ENCODE results near the gene ZC3H10.
"Not testable (repeated sequence)": the region's sequence is repeated elsewhere in the genome, so short reads cannot be mapped to it uniquely, and the experiment has no call there.

ZC3H10 gene

DNA sequence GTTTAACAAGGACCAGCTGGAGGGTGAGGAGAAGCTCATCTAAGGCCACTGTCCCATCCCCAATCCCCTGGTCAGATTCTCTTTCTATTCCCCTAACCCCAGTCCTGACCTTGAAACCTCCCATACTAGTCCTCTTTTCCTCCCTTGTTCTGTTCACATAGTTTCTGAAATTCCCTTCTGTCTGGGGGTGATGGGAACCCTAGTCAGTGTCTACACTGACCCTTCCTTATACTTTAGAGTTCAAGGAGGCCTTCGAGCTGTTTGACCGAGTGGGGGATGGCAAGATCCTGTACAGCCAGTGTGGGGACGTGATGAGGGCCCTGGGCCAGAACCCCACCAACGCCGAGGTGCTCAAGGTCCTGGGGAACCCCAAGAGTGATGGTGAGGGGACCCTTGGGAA, 36.8 kb downstream of the ZC3H10 start:
- no peak for DNase-seq (ENCODE audit: low spot score)

DNA sequence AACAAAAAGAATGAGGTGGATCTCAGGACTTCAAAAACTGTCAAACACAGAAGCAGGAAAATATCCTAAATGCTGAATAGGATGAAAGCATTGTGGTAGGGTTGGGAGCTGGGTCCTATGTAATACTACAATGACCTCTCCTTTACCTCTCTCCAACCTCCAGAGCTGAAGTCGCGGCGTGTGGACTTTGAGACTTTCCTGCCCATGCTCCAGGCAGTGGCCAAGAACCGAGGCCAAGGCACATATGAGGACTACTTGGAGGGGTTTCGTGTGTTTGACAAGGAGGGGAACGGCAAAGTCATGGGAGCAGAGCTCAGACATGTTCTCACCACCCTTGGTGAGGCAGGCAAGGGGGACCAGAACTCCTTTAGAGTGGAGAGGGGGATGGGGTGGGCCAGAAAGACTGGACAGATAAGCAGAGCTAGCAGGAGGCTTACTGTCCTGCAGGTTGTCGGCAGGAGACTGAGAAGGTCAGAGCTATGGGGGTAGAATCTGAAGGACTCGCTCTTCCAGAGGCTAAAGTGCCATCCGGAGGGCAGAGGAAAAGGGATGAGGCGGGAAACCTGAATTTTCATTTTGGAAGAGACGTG, 37.3 kb downstream of the ZC3H10 start:
- no peak for DNase-seq (ENCODE audit: low spot score)

DNA sequence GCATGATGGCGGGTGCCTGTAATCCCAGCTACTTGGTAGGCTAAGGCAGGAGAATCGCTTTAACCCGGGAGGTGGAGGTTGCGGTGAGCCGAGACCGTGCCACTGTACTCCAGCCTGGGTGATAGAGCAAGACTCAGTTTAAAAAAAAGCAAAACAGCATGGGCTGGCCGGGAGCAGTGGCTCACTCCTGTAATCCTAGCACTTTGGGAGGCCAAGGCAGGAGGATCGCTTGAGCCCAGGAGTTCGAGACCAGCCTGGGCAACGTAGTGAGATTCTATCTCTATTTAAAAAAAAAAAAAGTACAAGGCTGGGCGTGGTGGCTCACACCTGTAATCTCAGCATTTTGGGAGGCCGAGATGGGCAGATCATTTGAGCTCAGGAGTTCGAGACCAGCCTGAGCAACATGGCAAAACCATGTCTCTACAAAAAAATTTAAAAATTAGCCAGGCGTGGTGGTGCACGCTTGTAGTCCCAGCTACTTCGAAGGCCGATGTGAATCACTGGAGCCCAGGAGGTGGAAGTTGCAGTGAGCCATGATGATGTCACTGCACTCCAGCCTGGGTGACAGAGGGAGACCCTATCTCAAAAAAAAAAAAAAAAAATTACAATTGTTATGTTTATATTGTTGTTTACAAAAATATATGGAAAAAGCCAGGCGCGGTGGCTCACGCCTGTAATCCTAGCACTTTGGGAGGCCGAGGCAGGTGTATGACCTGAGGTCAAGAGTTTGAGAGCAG, 38.6 kb downstream of the ZC3H10 start:
- not testable (repeated sequence) for DNase-seq (ENCODE audit: low spot score)

- DNase-seq (ENCODE audit: low spot score) = peak; percentile 94
Measured at GRCh38 chr12:56157201-56158028, 39.3 kb downstream of the ZC3H10 start.

DNA sequence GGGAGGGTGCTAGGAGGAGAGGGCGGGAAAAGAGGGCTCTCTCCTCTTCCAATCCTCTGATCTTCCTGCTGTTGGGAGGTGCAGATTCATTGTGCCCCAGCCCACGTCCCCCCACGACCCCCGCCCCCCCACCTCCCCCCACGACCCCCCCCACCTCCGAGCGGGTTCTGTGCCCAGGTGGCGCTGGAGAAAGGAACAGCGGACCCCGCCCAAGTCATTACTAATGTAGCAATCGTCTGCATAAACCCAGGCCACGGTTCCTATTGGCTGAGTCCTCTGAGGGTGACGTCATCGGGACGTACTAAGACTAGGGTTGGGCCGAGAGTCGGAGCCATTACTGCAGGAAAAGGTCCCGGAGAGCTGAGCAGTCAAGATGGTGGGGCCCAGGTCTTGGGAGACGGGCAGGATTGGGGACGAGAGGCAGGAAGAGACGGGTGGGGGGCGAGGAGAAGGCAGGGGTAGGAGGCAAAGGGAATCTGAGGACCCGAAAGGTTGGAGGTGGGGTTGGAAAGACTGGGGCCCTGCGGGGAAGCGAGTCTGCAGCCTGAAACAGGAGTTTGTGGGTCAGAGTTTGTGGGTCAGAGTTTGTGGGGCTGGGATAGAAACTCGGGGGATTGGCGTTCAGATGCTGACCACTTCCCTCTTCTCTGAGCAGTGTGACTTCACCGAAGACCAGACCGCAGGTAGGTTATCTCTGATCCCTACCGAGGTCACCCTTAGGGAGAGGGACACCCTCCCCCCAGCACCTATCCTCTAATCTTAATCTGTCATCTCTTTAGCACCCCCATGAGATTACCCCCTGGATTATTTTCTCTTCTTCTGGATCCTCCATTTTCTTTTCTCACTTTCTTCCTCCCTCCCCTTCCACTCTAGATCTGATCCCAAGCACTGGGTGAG, 40.2 kb downstream of the ZC3H10 start, which contains the start of gene MYL6:
MYL6 (plus strand) TSS at position 331 of the 897 bp plus-strand sequence; CDS start at position 374, 43 bp downstream.
- peak; percentile 99 for DNase-seq (ENCODE audit: low spot score)

DNA sequence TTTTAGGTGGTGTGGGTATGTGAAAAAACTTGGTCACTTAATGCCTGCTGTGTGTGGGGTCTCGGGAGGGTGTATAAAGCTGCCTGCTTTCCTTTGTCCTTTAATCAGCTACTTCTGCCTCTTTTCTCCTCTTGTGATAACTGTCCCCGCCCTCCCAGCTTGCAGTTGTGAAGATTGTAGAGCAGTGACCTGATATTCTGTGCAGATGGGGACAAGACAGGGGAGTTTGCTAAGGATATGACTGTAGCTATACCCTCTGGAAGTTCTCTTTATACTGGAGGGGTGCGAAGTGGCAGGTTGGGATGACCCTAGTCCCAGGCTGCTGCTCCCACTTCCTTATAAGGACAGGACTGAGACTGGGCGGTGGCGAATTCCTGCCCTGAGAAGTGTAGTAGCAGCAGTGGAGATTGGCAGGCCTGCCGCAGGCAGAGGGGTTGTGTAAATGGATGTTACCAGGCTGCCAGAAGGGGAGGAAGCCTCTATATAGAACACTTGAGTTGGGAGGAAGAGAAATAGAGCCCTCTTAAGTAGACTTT, 40.9 kb downstream of the ZC3H10 start:
- DNase-seq (ENCODE audit: low spot score) = peak; percentile 62

DNA sequence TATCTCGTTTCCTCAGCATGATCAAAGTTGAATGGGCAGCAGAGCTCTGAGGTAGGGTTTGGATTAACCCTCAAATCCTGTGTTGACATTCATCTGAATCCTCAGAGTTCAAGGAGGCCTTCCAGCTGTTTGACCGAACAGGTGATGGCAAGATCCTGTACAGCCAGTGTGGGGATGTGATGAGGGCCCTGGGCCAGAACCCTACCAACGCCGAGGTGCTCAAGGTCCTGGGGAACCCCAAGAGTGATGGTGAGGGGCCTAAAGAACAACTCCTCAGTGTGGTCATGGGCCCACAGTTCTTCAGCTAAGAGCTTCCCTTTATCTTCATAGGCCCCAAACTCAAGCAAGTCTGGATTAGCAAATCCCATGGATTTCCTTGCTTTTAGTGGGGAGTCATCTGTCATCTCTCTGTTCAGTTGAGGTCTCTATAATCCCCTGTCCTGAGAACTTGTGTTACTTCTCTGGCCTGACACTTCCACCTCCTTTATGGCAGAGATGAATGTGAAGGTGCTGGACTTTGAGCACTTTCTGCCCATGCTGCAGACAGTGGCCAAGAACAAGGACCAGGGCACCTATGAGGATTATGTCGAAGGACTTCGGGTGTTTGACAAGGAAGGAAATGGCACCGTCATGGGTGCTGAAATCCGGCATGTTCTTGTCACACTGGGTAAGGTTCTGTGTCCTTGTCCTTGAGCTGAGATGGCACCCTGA, 41.6 kb downstream of the ZC3H10 start:
- DNase-seq (ENCODE audit: low spot score) = no peak

- DNase-seq (ENCODE audit: low spot score) = no peak
Measured at GRCh38 chr12:56160193-56160763, 42.2 kb downstream of the ZC3H10 start.

- DNase-seq (ENCODE audit: low spot score) = no peak
Measured at GRCh38 chr12:56160894-56161689, 43.0 kb downstream of the ZC3H10 start.

- no peak for DNase-seq (ENCODE audit: low spot score)
Measured at GRCh38 chr12:56161690-56162351, 43.8 kb downstream of the ZC3H10 start.

- DNase-seq (ENCODE audit: low spot score) = no peak
Measured at GRCh38 chr12:56162468-56163290, 44.6 kb downstream of the ZC3H10 start.

DNA sequence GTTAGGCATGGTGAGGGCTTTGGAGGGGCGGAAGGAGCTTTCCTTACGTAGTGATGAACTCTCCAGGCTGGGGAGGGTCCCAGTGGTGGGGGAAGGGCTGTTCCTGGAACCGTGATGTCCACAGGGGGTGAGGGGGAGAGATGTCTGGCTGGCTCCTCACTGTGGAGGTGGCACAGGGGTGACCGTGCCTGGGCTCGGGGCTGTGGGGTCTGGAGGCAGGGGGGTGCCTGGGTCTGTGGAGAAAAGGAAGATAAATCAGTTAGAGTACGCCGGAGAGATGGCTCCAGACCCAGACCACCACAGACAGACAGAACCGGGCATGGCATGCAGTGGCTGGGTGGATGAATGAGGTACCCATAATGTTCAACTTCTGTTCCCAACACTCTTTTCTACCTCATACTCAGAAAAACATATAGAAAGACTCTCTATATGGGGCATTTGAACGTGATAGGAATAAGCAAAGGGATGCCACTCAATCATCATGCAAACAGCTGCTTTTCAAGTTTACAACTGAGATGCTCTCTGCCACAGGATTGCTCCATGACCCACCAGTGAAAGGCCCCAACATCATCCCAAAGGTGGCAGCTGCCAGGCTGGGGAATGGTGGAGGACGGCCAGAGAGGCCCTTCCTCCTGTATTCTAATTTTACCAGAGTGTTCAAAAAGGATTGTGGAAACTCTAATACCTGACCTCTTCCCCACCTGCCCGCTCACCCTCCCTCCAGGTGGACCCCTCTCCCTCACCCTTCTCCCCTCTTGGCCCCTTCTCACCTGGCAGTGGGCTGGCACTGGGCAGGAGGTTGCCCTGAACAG, 45.7 kb downstream of the ZC3H10 start:
- DNase-seq (ENCODE audit: low spot score) = no peak

DNA sequence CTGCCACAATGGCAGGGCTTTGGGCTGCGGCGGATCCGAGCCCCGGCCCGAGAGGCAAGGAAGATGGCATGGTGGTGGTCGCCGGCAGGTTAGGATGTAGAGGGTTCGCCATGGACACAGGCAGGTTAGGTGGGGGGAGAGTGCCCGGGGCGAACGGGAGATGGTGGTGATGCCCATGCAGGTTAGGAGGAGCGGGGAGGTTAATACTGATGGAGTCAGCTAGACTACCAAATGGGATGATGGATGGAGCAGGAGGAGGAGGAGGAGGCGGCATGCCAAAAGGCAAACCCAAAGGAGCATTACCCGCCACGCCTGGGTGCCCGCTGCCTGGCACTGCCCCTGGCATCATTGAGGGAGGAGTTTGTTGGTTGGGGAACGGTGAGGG, 46.3 kb downstream of the ZC3H10 start:
- no peak for DNase-seq (ENCODE audit: low spot score)

- DNase-seq (ENCODE audit: low spot score) = no peak
Measured at GRCh38 chr12:56165369-56165768, 47.3 kb downstream of the ZC3H10 start.

- DNase-seq (ENCODE audit: low spot score) = no peak
Measured at GRCh38 chr12:56169229-56169759, 51.2 kb downstream of the ZC3H10 start.

DNA sequence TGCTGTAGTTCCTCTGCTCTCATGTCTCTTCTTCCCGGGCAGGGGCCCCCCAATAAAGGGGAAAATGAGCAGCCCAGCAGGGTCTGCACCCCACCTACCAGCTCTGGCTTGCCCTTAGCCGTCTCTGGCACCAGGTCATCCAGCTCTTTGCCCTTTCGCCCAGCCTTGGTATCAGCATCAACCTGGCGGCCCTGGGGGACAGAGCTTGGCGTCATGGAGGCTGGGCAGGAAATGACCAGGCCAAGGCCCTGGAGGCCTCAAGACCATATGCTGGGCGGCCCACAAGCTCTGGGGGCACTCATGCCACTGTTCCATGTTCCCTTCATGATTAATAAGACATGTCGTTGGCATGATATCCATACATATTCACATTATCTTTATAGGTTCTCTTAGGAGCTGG, 54.8 kb downstream of the ZC3H10 start:
- DNase-seq (ENCODE audit: low spot score) = no peak

Data from SW480 (cell line).